Measurements from ENCODE around the gene ANO2. TPM values are rescaled to one million over a fixed set of nuclear protein-coding genes. Genes with fewer than 3 reads are reported as not detected.

ANO2 gene
- total RNA-seq, 4 donors from 2014 or later = 2.0 to 9.8 (median 4.9) TPM

DNA sequence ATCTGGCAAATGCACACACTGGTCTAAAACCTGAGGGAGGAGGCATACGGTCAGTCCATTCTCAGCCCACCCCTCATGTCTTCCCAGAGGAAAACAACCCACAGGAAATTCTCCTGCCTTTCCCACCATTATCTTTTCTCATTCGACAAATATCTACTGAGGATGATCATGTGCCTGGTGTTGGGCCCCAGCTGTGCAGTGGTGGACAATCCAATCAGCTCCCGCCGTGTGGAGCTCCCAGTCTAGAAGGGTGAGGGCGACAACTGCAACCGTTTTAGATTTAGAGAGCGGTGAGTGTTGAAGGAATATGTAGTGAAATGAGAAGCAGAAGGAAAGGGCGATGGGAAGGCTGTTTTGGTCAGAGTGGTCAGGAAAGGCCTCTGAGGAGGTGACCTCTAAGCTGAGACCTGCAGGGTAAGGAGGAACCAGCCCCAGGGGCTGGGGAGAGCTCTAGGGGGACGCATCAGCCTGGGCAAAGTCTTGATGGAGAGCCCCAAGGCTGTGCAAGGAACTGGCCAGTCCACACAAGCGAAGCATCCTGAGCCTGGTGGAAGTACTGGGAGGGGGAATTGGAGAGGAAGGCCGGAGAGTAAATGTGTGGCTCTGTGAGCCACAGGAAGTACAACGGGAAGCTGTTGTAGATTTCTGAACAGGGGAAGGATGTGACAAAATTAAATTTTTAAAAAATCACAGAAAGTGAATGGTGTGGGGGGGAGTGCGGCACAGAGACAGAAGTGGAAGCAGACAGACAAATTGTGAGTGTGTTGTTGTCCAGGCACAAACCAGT, 320.4 kb downstream of the ANO2 start:
- intact Hi-C loops (cut with DNase I; ENCODE audit: low total_unique reads) (no loop called here), in situ Hi-C loops (cut with MboI; ENCODE audit: low sequenced_read_pairs in 4 of 4) (no loop called here)
- Histone ChIP-seq H3K36me3 (no peaks in the 10 kb centered on the region), H3K4me1 (no peaks in the 10 kb centered on the region), H3K9me3 (no peaks in the 10 kb centered on the region), H3K4me3 (no peak overlapping the region), H3K27ac (no peak overlapping the region), H3K27me3 (no peaks in the 10 kb centered on the region)
- ATAC-seq = no peak
- TF ChIP-seq, protein P1, sequence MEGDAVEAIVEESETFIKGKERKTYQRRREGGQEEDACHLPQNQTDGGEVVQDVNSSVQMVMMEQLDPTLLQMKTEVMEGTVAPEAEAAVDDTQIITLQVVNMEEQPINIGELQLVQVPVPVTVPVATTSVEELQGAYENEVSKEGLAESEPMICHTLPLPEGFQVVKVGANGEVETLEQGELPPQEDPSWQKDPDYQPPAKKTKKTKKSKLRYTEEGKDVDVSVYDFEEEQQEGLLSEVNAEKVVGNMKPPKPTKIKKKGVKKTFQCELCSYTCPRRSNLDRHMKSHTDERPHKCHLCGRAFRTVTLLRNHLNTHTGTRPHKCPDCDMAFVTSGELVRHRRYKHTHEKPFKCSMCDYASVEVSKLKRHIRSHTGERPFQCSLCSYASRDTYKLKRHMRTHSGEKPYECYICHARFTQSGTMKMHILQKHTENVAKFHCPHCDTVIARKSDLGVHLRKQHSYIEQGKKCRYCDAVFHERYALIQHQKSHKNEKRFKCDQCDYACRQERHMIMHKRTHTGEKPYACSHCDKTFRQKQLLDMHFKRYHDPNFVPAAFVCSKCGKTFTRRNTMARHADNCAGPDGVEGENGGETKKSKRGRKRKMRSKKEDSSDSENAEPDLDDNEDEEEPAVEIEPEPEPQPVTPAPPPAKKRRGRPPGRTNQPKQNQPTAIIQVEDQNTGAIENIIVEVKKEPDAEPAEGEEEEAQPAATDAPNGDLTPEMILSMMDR (IDR thresholded peaks at IDR 0.05 in 4 of 5, conservative IDR thresholded peaks at IDR 0.05 in 1 of 5) = no peak
- no peak for TF ChIP-seq POLR2A (IDR thresholded peaks at IDR 0.05)
- DNase-seq = no peak

DNA sequence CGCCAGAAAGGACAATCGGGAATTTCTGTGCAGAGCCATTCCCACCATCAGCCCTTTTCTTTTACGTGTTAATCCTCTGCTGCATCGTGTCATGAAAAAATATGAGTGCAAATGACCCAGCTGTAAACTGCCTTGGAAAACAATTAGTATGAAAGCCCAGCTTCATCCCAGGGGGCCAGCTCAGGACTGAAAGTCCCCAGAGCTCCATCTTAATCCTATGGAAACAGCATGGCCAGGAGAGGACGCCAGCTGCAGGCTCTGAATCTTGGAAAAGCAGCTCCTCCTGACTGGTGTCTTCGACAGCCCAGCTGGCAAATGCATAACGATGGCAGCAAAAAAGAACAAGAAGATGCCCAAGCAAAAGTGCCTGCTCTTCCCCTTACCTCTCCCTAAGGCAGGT, 321.6 kb downstream of the ANO2 start:
- no peak overlapping the region for H3K27ac ChIP-seq
- intact Hi-C loops (cut with DNase I; ENCODE audit: low total_unique reads) = no loop called here

DNA sequence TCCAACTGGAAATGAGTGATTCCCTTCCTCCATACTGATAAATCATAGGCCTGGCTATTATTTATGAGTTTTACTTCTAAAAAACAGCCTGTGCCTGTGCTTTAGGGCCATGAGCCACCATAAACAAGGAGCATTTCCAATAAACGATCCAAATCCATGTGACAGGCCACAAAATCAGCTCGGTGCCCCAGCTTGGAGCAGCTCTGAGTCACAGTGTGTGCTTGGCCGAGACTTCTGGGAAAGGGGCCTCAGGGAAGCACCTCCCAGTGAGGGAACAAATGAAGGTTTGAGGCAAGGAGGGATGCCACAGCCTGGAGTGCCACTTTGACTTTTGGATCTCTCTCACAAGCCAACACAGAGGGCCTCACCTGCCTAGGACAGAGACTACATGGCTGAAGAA, 322.8 kb downstream of the ANO2 start:
- ATAC-seq (no peak), DNase-seq (no peak)
- H3K27me3 ChIP-seq = no peaks in the 10 kb centered on the region
- intact Hi-C loops (cut with DNase I; ENCODE audit: low total_unique reads) (no loop called here), in situ Hi-C loops (cut with MboI; ENCODE audit: low sequenced_read_pairs in 4 of 4) (no loop called here)
- no peak overlapping the region for H3K4me3 ChIP-seq
- no peaks in the 10 kb centered on the region for H3K4me1 ChIP-seq
- no peaks in the 10 kb centered on the region for H3K9me3 ChIP-seq
- no peaks in the 10 kb centered on the region for H3K36me3 ChIP-seq
- TF ChIP-seq, protein P1 (IDR thresholded peaks at IDR 0.05 in 4 of 5, conservative IDR thresholded peaks at IDR 0.05 in 1 of 5) = no peak
- TF ChIP-seq POLR2A (IDR thresholded peaks at IDR 0.05) = no peak
- H3K27ac ChIP-seq = no peak overlapping the region

More for the DNA sequence above, 321.6 kb downstream of the ANO2 start:
- DNase-seq (no peak), ATAC-seq (no peak)
- in situ Hi-C loops (cut with MboI; ENCODE audit: low sequenced_read_pairs in 4 of 4) = no loop called here
- H3K4me3 ChIP-seq = no peak overlapping the region
- H3K4me1 ChIP-seq = no peaks in the 10 kb centered on the region
- H3K36me3 ChIP-seq = no peaks in the 10 kb centered on the region
- H3K27me3 ChIP-seq = no peaks in the 10 kb centered on the region
- TF ChIP-seq, protein P1 (IDR thresholded peaks at IDR 0.05 in 4 of 5, conservative IDR thresholded peaks at IDR 0.05 in 1 of 5) = no peak
- no peak for TF ChIP-seq POLR2A (IDR thresholded peaks at IDR 0.05)
- H3K9me3 ChIP-seq = no peaks in the 10 kb centered on the region

DNA sequence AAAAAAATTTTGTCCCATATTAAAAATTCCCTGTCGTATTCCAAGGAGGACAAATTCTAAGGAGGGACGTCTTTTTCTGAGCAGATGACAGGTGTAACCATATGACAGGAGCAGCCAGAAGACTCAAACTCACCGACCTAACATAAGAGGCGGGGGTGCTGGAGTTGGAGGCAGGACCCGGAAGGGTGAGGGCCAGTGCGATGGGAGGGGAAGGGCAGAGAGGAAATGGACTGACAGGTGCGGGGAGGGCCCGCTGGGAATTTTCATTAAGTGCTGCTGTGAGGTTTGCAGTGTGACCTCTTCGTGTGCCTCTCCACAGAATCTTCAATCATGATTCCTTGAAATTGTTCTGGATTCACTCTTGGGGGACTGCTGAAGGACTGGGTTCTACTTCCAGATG, 323.7 kb downstream of the ANO2 start:
- no peak for DNase-seq
- Histone ChIP-seq H3K27me3 (no peaks in the 10 kb centered on the region), H3K4me3 (no peak overlapping the region), H3K9me3 (no peaks in the 10 kb centered on the region), H3K4me1 (no peaks in the 10 kb centered on the region), H3K27ac (no peak overlapping the region), H3K36me3 (no peaks in the 10 kb centered on the region)
- in situ Hi-C loops (cut with MboI; ENCODE audit: low sequenced_read_pairs in 4 of 4) = no loop called here
- ATAC-seq = no peak
- intact Hi-C loops (cut with DNase I; ENCODE audit: low total_unique reads) = no loop called here
- TF ChIP-seq, protein P1 (IDR thresholded peaks at IDR 0.05 in 4 of 5, conservative IDR thresholded peaks at IDR 0.05 in 1 of 5) = no peak
- TF ChIP-seq POLR2A (IDR thresholded peaks at IDR 0.05) = no peak
